Spinal cord (tissue), 10 donors: ENCODE data around the gene SEMA5A. TPM values are rescaled to one million over a fixed set of nuclear protein-coding genes. Genes with fewer than 3 reads are reported as not detected.

Source experiments
- DNase-seq, 6 donors: peaks; one replicate each; pipeline versions ENCODE4 v3.0.0 to v3.0.0-alpha.2; 2013 to 2015; ENCODE audit warnings: low spot score in 6 of 6, low read depth in 4 of 6
- H3K27ac ChIP-seq: one replicate; pipeline ENCODE4 v1.5.1; 2013; ENCODE audit warnings: low read depth, low read length, control low read depth
- H3K27me3 ChIP-seq: one replicate; pipeline ENCODE4 v1.6.1; 2013; ENCODE audit warnings: low read length; ENCODE audit not compliant: control insufficient read depth, insufficient read depth
- H3K36me3 ChIP-seq: one replicate; pipeline ENCODE4 v1.6.1; 2013; ENCODE audit warnings: low read length; ENCODE audit not compliant: control insufficient read depth, insufficient read depth
- H3K4me1 ChIP-seq: one replicate; pipeline ENCODE4 v1.6.1; 2013; ENCODE audit warnings: low read length; ENCODE audit not compliant: control insufficient read depth, insufficient read depth
- H3K4me3 ChIP-seq: one replicate; pipeline ENCODE4 v1.5.1; 2013; ENCODE audit warnings: low read depth, low read length, control low read depth
- H3K9me3 ChIP-seq: one replicate; pipeline ENCODE4 v1.6.1; 2013; ENCODE audit warnings: low read length; ENCODE audit not compliant: control insufficient read depth, insufficient read depth
- WGBS: methylation state at CpG from one replicate; pipeline ENCODE4 v1.1.5; 2013; ENCODE audit warnings: missing lambda C conversion rate; ENCODE audit not compliant: insufficient coverage; 5-methylcytosine and 5-hydroxymethylcytosine counted together
- polyA plus RNA-seq, 2 donors: library from polyadenylated mRNA; unstranded; fragments of 120-200 nt; gene quantifications; one replicate each; pipeline ENCODE4 v1.2.1, GENCODE V29; 2013; ENCODE audit not compliant: insufficient read length in 2 of 2
- total RNA-seq, 2 donors: library from RNA; depleted of rRNA in 1 of 2; stranded (reverse); fragments of 120-200 nt in 1 of 2; fragments of >200 nt in 1 of 2; gene quantifications; one replicate each; pipeline versions ENCODE4 v1.2.3 to v1.2.4, GENCODE V29; 2013 to 2014
- donor health status: healthy.

SEMA5A gene
- total and polyA plus RNA-seq, 4 donors: 35.2 to 70.7 (median 59.3) TPM

DNA sequence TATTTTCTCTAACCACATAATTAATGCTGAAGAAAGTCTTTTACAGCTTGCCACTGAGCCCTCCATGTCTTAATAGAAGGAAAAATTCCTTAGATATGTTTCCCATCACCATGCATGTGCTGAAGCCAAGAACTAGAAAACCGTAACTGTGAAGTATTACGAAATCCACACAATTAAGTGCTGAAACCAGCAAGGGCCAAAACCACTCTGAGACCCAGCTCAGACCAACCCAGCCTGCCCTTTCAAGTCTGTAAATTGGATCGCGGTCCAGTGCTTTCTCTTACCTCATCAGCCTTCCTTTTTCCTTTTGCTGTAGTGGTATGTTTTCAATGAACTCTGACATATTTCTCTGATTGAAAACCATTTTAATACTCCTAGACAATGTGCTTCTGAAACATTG, 26.3 kb downstream of the SEMA5A start:
- H3K4me1 ChIP-seq: peaks cover 3% of the 10 kb centered on the region
- DNase-seq: peak in 1 of 6 donors; percentile 44
- H3K36me3 ChIP-seq: no peaks in the 10 kb centered on the region
- H3K27ac ChIP-seq: no peak overlapping the region
- no peaks in the 10 kb centered on the region for H3K9me3 ChIP-seq
- no peak overlapping the region for H3K4me3 ChIP-seq
- WGBS: no CpG with 5 or more reads among the region's 4 CpGs
- H3K27me3 ChIP-seq: no peaks in the 10 kb centered on the region

GRCh38 chr5:9516591-9516990, 29.3 kb downstream of the SEMA5A start:
- WGBS: 74% methylated on average over 3 of the region's 5 CpGs
- Histone ChIP-seq H3K9me3 (no peaks in the 10 kb centered on the region), H3K27me3 (no peaks in the 10 kb centered on the region), H3K36me3 (no peaks in the 10 kb centered on the region), H3K4me3 (no peak overlapping the region), H3K27ac (no peak overlapping the region), H3K4me1 (peaks cover 6% of the 10 kb centered on the region)
- DNase-seq: no peak

DNA sequence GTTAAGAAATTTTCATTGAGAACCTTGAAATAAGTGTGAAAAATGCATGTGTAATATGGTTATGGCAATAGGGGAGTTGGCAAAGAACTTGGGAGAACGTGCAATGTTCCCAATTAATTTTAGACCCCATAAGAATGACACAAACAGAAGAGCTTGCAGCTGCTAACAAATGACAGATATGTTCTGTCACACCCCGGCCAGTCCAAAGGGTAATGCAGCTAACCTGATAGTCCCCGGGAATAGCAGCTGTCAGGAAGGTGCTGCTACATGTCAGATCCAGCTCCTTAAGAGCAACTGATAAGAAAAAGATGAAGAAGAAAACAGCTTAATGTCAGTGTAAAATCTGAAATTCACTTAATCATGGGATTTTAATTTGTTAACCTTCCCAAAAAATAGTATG, 30.4 kb downstream of the SEMA5A start:
- DNase-seq: no peak
- whole genome bisulfite sequencing: 54% methylated on average over 3 of the region's 3 CpGs
- H3K9me3 ChIP-seq: no peaks in the 10 kb centered on the region
- H3K27me3 ChIP-seq: no peaks in the 10 kb centered on the region
- no peaks in the 10 kb centered on the region for H3K36me3 ChIP-seq
- peaks cover 6% of the 10 kb centered on the region for H3K4me1 ChIP-seq
- no peak overlapping the region for H3K4me3 ChIP-seq
- H3K27ac ChIP-seq: no peak overlapping the region

- no peak overlapping the region for H3K4me3 ChIP-seq
- H3K9me3 ChIP-seq: no peaks in the 10 kb centered on the region
- H3K27me3 ChIP-seq: no peaks in the 10 kb centered on the region
- no peaks in the 10 kb centered on the region for H3K36me3 ChIP-seq
- WGBS: 100% methylated on average over 1 of the region's 2 CpGs
- H3K27ac ChIP-seq: no peak overlapping the region
- peaks cover 4% of the 10 kb centered on the region for H3K4me1 ChIP-seq
- no peak for DNase-seq
Observed at GRCh38 chr5:9514968-9515367, 30.9 kb downstream of the SEMA5A start.

- Histone ChIP-seq H3K4me1 (peaks cover 3% of the 10 kb centered on the region), H3K4me3 (no peak overlapping the region), H3K9me3 (no peaks in the 10 kb centered on the region), H3K36me3 (no peaks in the 10 kb centered on the region), H3K27me3 (no peaks in the 10 kb centered on the region), H3K27ac (no peak overlapping the region)
- peak in 2 of 6 donors; percentile 33 to 41 for DNase-seq
- WGBS: 93% methylated on average over 1 of the region's 4 CpGs
Observed at GRCh38 chr5:9513827-9514226, 32.0 kb downstream of the SEMA5A start.

DNA sequence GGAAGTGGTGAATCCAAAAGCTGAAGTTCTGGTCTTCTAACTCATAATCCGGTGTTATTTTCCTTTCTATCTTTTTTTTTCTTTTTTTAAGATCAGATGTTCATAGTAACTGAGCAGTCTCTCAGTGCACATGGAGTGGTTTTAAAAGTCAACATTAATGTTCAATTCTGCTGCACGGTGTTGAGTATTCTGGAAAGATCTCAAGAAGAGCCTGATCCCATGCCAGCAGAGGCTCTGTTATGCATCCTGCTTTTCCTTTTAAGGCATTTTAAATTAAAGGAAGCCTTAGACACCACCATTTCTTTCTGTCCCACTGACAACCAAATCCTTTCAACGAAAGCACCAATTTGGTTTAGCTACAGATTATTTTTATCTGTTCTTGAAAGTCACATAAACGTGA, 33.4 kb downstream of the SEMA5A start:
- no peak overlapping the region for H3K27ac ChIP-seq
- peak in 1 of 6 donors; percentile 87 for DNase-seq
- no peak overlapping the region for H3K4me3 ChIP-seq
- 38% methylated on average over 1 of the region's 4 CpGs for WGBS
- no peaks in the 10 kb centered on the region for H3K36me3 ChIP-seq
- H3K4me1 ChIP-seq: peaks cover 3% of the 10 kb centered on the region
- no peaks in the 10 kb centered on the region for H3K27me3 ChIP-seq
- H3K9me3 ChIP-seq: no peaks in the 10 kb centered on the region

GRCh38 chr5:9507974-9508373, 37.9 kb downstream of the SEMA5A start:
- no peaks in the 10 kb centered on the region for H3K4me1 ChIP-seq
- no peaks in the 10 kb centered on the region for H3K36me3 ChIP-seq

DNA sequence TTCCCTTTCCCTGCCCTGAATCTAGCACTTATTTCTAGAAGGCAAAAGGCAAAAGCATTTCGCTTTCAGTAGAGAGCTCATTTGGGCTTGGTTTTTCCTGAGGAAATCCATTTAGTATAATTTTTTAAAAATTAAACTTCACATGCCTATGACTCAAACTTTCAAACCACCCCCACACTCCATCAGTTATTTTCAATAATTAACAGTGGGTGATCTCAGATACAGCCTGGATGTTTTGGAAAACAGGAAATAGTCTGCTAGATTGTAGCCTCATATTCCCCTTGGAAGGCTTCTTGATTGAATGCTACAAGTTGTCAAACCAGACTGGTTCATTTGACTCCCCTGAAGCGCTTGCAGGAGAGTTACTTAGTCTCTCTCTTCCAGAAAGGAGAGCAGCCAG, 40.6 kb downstream of the SEMA5A start:
- no peaks in the 10 kb centered on the region for H3K36me3 ChIP-seq
- WGBS: 100% methylated on average over 1 of the region's 2 CpGs
- no peaks in the 10 kb centered on the region for H3K4me1 ChIP-seq
- DNase-seq: no peak
- H3K27me3 ChIP-seq: no peaks in the 10 kb centered on the region
- no peaks in the 10 kb centered on the region for H3K9me3 ChIP-seq
- H3K4me3 ChIP-seq: no peak overlapping the region
- H3K27ac ChIP-seq: no peak overlapping the region

More at GRCh38 chr5:9507974-9508373, 37.9 kb downstream of the SEMA5A start:
- DNase-seq: no peak
- Histone ChIP-seq H3K27ac (no peak overlapping the region), H3K27me3 (no peaks in the 10 kb centered on the region), H3K4me3 (no peak overlapping the region), H3K9me3 (no peaks in the 10 kb centered on the region)
- 90% methylated on average over 3 of the region's 6 CpGs for WGBS

DNA sequence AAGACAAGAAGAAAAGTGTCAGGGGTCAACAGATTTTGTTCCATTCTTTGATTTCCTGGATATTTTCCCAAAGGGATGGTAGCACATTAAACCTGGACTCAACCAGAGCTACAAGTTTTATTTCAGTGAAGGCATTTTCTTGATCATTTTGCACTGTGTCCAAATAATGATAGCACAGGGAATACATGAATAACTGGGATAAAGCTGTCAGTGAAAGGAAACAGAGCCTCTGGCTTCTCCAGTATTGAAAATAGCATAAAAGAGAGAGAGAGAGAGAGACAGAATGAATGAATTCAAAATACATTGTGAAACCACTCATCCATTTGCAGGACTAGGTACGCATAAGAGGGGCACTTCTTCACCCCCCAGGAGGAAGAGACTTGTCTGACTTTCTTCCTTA, 43.0 kb downstream of the SEMA5A start:
- no peak overlapping the region for H3K27ac ChIP-seq
- H3K36me3 ChIP-seq: no peaks in the 10 kb centered on the region
- WGBS: no CpG with 5 or more reads among the region's 1 CpG

GRCh38 chr5:9502050-9502834, 43.6 kb downstream of the SEMA5A start:
- Histone ChIP-seq H3K9me3 (no peaks in the 10 kb centered on the region), H3K4me1 (no peaks in the 10 kb centered on the region), H3K27me3 (no peaks in the 10 kb centered on the region), H3K36me3 (no peaks in the 10 kb centered on the region), H3K4me3 (no peak overlapping the region), H3K27ac (no peak overlapping the region)
- WGBS: 94% methylated on average over 2 of the region's 4 CpGs
- peak in 1 of 6 donors; percentile 29 for DNase-seq

More for the DNA sequence above, 43.0 kb downstream of the SEMA5A start:
- H3K9me3 ChIP-seq: no peaks in the 10 kb centered on the region
- no peak for DNase-seq
- H3K4me1 ChIP-seq: no peaks in the 10 kb centered on the region
- H3K4me3 ChIP-seq: no peak overlapping the region
- no peaks in the 10 kb centered on the region for H3K27me3 ChIP-seq
